ENCODE data around the gene RASA1. TPM values are rescaled to one million over a fixed set of nuclear protein-coding genes. Genes with fewer than 3 reads are reported as not detected.

Gene RASA1
- total RNA-seq, 2 experiments from 2014 or later = 17.6 to 19.3 TPM

- DNase-seq = peak; percentile 4
- CTCF ChIA-PET = no interaction called here
- POLR2A ChIA-PET = no interaction called here
- peak; percentile 83 for ATAC-seq
- peaks cover 10% of the 10 kb centered on the region for H3K27me3 Mint-ChIP-seq
- H3K36me3 Mint-ChIP-seq (ENCODE audit: low read depth) = no peaks in the 10 kb centered on the region
- TF ChIP-seq CTCF (IDR thresholded peaks at IDR 0.05) = no peak
- H3K9me3 Mint-ChIP-seq = no peaks in the 10 kb centered on the region
- H3K4me1 Mint-ChIP-seq (ENCODE audit: low read depth) = no peaks in the 10 kb centered on the region
- H3K4me3 Mint-ChIP-seq = no peak overlapping the region
- intact Hi-C loops (cut with micrococcal nuclease) = no loop called here
- H3K27ac Mint-ChIP-seq = no peak overlapping the region
Observed at GRCh38 chr5:87432460-87432859, 164.8 kb downstream of the RASA1 start.

GRCh38 chr5:87433945-87434344 lies 166.3 kb downstream of the RASA1 start:
- Mint-ChIP-seq H3K27me3 (peaks cover 8% of the 10 kb centered on the region), H3K27ac (no peak overlapping the region), H3K4me1 (ENCODE audit: low read depth) (no peaks in the 10 kb centered on the region), H3K36me3 (ENCODE audit: low read depth) (no peaks in the 10 kb centered on the region), H3K4me3 (no peak overlapping the region), H3K9me3 (no peaks in the 10 kb centered on the region)
- intact Hi-C loops (cut with micrococcal nuclease) = no loop called here
- POLR2A ChIA-PET = no interaction called here
- DNase-seq (no peak), ATAC-seq (no peak)
- CTCF ChIA-PET = no interaction called here
- no peak for TF ChIP-seq CTCF (IDR thresholded peaks at IDR 0.05)

GRCh38 chr5:87434461-87434860 lies 166.8 kb downstream of the RASA1 start:
- intact Hi-C loops (cut with micrococcal nuclease) = no loop called here
- no peak overlapping the region for H3K27ac Mint-ChIP-seq
- no peak for ATAC-seq
- ChIA-PET POLR2A (no interaction called here), CTCF (no interaction called here)
- H3K36me3 Mint-ChIP-seq (ENCODE audit: low read depth) = no peaks in the 10 kb centered on the region
- TF ChIP-seq CTCF (IDR thresholded peaks at IDR 0.05) = no peak
- no peak for DNase-seq
- H3K9me3 Mint-ChIP-seq = no peaks in the 10 kb centered on the region
- H3K4me3 Mint-ChIP-seq = no peak overlapping the region
- peaks cover 8% of the 10 kb centered on the region for H3K27me3 Mint-ChIP-seq
- no peaks in the 10 kb centered on the region for H3K4me1 Mint-ChIP-seq (ENCODE audit: low read depth)

GRCh38 chr5:87435144-87435694 lies 167.5 kb downstream of the RASA1 start:
- ATAC-seq (no peak), DNase-seq (no peak)
- POLR2A ChIA-PET = no interaction called here
- intact Hi-C loops (cut with micrococcal nuclease) = no loop called here
- Mint-ChIP-seq H3K9me3 (no peaks in the 10 kb centered on the region), H3K27me3 (peaks cover 8% of the 10 kb centered on the region), H3K4me3 (no peak overlapping the region), H3K4me1 (ENCODE audit: low read depth) (no peaks in the 10 kb centered on the region), H3K36me3 (ENCODE audit: low read depth) (no peaks in the 10 kb centered on the region), H3K27ac (no peak overlapping the region)
- TF ChIP-seq CTCF (IDR thresholded peaks at IDR 0.05) = no peak
- CTCF ChIA-PET = no interaction called here

GRCh38 chr5:87437724-87438123 lies 170.0 kb downstream of the RASA1 start:
- intact Hi-C loops (cut with micrococcal nuclease) = no loop called here
- Mint-ChIP-seq H3K4me3 (no peak overlapping the region), H3K36me3 (ENCODE audit: low read depth) (no peaks in the 10 kb centered on the region), H3K4me1 (ENCODE audit: low read depth) (no peaks in the 10 kb centered on the region), H3K27me3 (peaks cover 3% of the 10 kb centered on the region), H3K27ac (no peak overlapping the region), H3K9me3 (no peaks in the 10 kb centered on the region)
- ATAC-seq = no peak
- POLR2A ChIA-PET = no interaction called here
- no peak for DNase-seq
- no peak for TF ChIP-seq CTCF (IDR thresholded peaks at IDR 0.05)
- CTCF ChIA-PET = interaction anchor here (1.1 kb wide), 1 partner anchor 1253 kb away, joined by 3 read pairs; no protein-coding TSS in a partner anchor

Data from activated CD8-positive, alpha-beta T cell treated with anti-CD3 and anti-CD28 coated beads for 36 hours (primary cell).